A549 (cell line): ENCODE measurements around the gene RXFP2. TPM values are rescaled to one million over a fixed set of nuclear protein-coding genes. Genes with fewer than 3 reads are reported as not detected.

Source experiments
- ATAC-seq, 2 experiments: fragments of 200-7000 bp in 1 of 2; fragments of >200 bp in 1 of 2; cut with Nextera tagmentation in 1 of 2; cut with Tn5 transposase in 1 of 2; 3 replicates each; pipeline versions ENCODE4 v1.8.0 to v1.9.1; 2018 to 2020; ENCODE audit warnings: mild to moderate bottlenecking in 1 of 2, moderate library complexity in 1 of 2
- CTCF ChIA-PET: fragments of 300-600 bp; sonication (Branson Sonifier 250); formaldehyde crosslinking; extraction: SDS; loops from one replicate; lab custom pipeline; 2021; ENCODE audit warnings: antibody characterized with exemption, inconsistent platforms; lab: Yijun Ruan, JAX
- POLR2A ChIA-PET: fragments of 350-600 bp; formaldehyde crosslinking; extraction: SDS; loops from one replicate; lab custom pipeline; 2021; ENCODE audit warnings: antibody characterized with exemption, inconsistent platforms; lab: Yijun Ruan, JAX
- DNase-seq, 2 experiments: peaks; one replicate each; pipeline versions ENCODE4 v3.0.0 to v3.0.0-alpha.2; 2011 to 2016; ENCODE audit warnings: low read depth in 1 of 2, low spot score in 1 of 2
- FAIRE-seq: peaks from 2 replicates; lab custom pipeline; 2011; peaks lifted over from hg19 to GRCh38; lab: Jason Lieb, UNC
- H3K27ac ChIP-seq, 2 experiments: fragments of >200 bp; sonication (Bioruptor Twin); formaldehyde crosslinking; 3 replicates each; pipeline ENCODE4 v1.5.1; 2016 to 2017
- H3K4me1 ChIP-seq: fragments of >200 bp; sonication (Bioruptor Twin); formaldehyde crosslinking; 3 replicates; pipeline ENCODE4 v1.6.1; 2016
- H3K4me2 ChIP-seq: fragments of >200 bp; sonication (Bioruptor Twin); formaldehyde crosslinking; 3 replicates; pipeline ENCODE4 v1.6.1; 2016
- H3K4me3 ChIP-seq: fragments of >200 bp; sonication (Bioruptor Twin); formaldehyde crosslinking; 3 replicates; pipeline ENCODE4 v1.5.1; 2016
- H3K9me3 ChIP-seq: fragments of >200 bp; sonication (Bioruptor Twin); formaldehyde crosslinking; 3 replicates; pipeline ENCODE4 v1.6.1; 2016
- CBX8 ChIP-seq: fragments of 200-600 bp; sonication (generic); IDR thresholded peaks from 2 replicates; pipeline ENCODE4 v1.6.1; 2016
- CEBPB ChIP-seq, 2 experiments: fragments of >200 bp in 1 of 2; sonication (Bioruptor Twin) in 1 of 2; formaldehyde crosslinking in 1 of 2; IDR thresholded peaks; 2 replicates each; pipeline ENCODE4 v1.6.1; 2012 to 2016
- EHF ChIP-seq: fragments of 250-450 bp; sonication (Bioruptor Pico); IDR thresholded peaks from 2 replicates; pipeline ENCODE4 v1.5.0; 2020; ENCODE audit warnings: mild to moderate bottlenecking
- EHMT2 ChIP-seq: fragments of 200-600 bp; sonication (generic); IDR thresholded peaks from 2 replicates; pipeline ENCODE4 v1.6.1; 2016; ENCODE audit warnings: antibody characterized with exemption, low read depth, mild to moderate bottlenecking, moderate library complexity
- EP300 ChIP-seq, 2 experiments: fragments of >200 bp; sonication (Bioruptor Twin); formaldehyde crosslinking; IDR thresholded peaks; 2 replicates in 1 of 2; 3 replicates in 1 of 2; pipeline ENCODE4 v1.6.1; 2016 to 2017
- ESRRA ChIP-seq: fragments of 150-350 bp; IDR thresholded peaks from 2 replicates; pipeline ENCODE4 v1.6.1; 2014; ENCODE audit warnings: mild to moderate bottlenecking, low read length, borderline replicate concordance
- FOSB ChIP-seq: fragments of 250-450 bp; sonication (Bioruptor Pico); IDR thresholded peaks from 2 replicates; pipeline ENCODE4 v1.5.0; 2020; ENCODE audit warnings: mild to moderate bottlenecking, moderate library complexity
- FOSL2 ChIP-seq, 2 experiments: fragments of 450-650 bp in 1 of 2; fragments of >200 bp in 1 of 2; sonication (Bioruptor Twin) in 1 of 2; formaldehyde crosslinking; IDR thresholded peaks; 2 replicates each; pipeline versions ENCODE4 v1.5.0 to v1.6.1; 2016 to 2020; ENCODE audit warnings: mild to moderate bottlenecking in 1 of 2, moderate library complexity in 1 of 2
- HOXA7 ChIP-seq: fragments of 250-450 bp; sonication (Bioruptor Pico); IDR thresholded peaks from 2 replicates; pipeline ENCODE4 v1.5.0; 2020; ENCODE audit warnings: mild to moderate bottlenecking, moderate library complexity
- HOXB13 ChIP-seq: fragments of 250-450 bp; sonication (Bioruptor Pico); IDR thresholded peaks from 2 replicates; pipeline ENCODE4 v1.5.0; 2020; ENCODE audit warnings: low read depth, mild to moderate bottlenecking, moderate library complexity
- JUNB ChIP-seq: fragments of >200 bp; sonication (Bioruptor Twin); formaldehyde crosslinking; IDR thresholded peaks from 2 replicates; pipeline ENCODE4 v1.6.1; 2016
- KDM1A ChIP-seq: fragments of 200-600 bp; sonication (generic); IDR thresholded peaks from 2 replicates; pipeline ENCODE4 v1.6.1; 2016; ENCODE audit warnings: low read depth, mild to moderate bottlenecking
- MAFK ChIP-seq: fragments of 450-650 bp; IDR thresholded peaks from 2 replicates; pipeline ENCODE4 v1.6.1; 2014; ENCODE audit not compliant: partially characterized antibody
- NFE2L2 ChIP-seq: fragments of 150-350 bp; conservative IDR thresholded peaks from 2 replicates; pipeline ENCODE4 v1.6.1; 2014; ENCODE audit warnings: low read length
- NPAS2 ChIP-seq: fragments of 250-450 bp; sonication (Bioruptor Pico); IDR thresholded peaks from 2 replicates; pipeline ENCODE4 v1.8.0; 2022; ENCODE audit warnings: mild to moderate bottlenecking, moderate library complexity, borderline replicate concordance
- NR3C1 ChIP-seq: fragments of >200 bp; sonication (Bioruptor Twin); formaldehyde crosslinking; IDR thresholded peaks from 3 replicates; pipeline ENCODE4 v1.6.1; 2017
- POLR2A ChIP-seq: IDR thresholded peaks from 2 replicates; pipeline ENCODE4 v1.6.1; 2012; ENCODE audit warnings: mild to moderate bottlenecking, low read length
- RARB ChIP-seq: fragments of 250-450 bp; sonication (Bioruptor Pico); IDR thresholded peaks from 2 replicates; pipeline ENCODE4 v1.8.0; 2021; ENCODE audit warnings: mild to moderate bottlenecking, moderate library complexity
- RCOR1 ChIP-seq: fragments of 150-350 bp; IDR thresholded peaks from 2 replicates; pipeline ENCODE4 v1.6.1; 2014; ENCODE audit warnings: antibody characterized with exemption, low read length, low read depth
- RFX5 ChIP-seq: fragments of 450-650 bp; IDR thresholded peaks from 2 replicates; pipeline ENCODE4 v1.7.1; 2014; ENCODE audit warnings: antibody characterized with exemption, mild to moderate bottlenecking, moderate library complexity
- SMC3 ChIP-seq: fragments of >200 bp; sonication (Bioruptor Twin); formaldehyde crosslinking; IDR thresholded peaks from 3 replicates; pipeline ENCODE4 v1.6.1; 2018; ENCODE audit warnings: inconsistent platforms
- ZFP36 ChIP-seq: fragments of 450-650 bp; IDR thresholded peaks from 2 replicates; pipeline ENCODE4 v1.6.1; 2014; ENCODE audit warnings: borderline replicate concordance; ENCODE audit not compliant: partially characterized antibody
- WGBS: methylation state at CpG from one replicate; pipeline ENCODE4 v1.1.6; 2017; ENCODE audit errors: missing lambda C conversion rate; 5-methylcytosine and 5-hydroxymethylcytosine counted together
- polyA plus RNA-seq, 4 experiments: library from polyadenylated mRNA; depleted of rRNA in 3 of 4; stranded (reverse); fragments of >200 nt; fragmentation: RNase III in 1 of 4; extraction: RNeasy Plus Mini Kit Qiagen cat#74134 plus additional on column Dnase treatment in 1 of 4; gene quantifications; 2 replicates in 3 of 4; 3 replicates in 1 of 4; pipeline ENCODE4 v1.2.3, GENCODE V29; 2011 to 2017
- TF ChIP-seq, protein P1 (sequence below): fragments of 150-350 bp; IDR thresholded peaks from 2 replicates; pipeline ENCODE4 v1.6.1; 2014; ENCODE audit warnings: low read depth, mild to moderate bottlenecking, low read length
- TF ChIP-seq, protein P2 (sequence below): IDR thresholded peaks from 2 replicates; pipeline ENCODE4 v1.6.1; 2012; ENCODE audit warnings: low read depth, borderline replicate concordance
- TF ChIP-seq, protein P3 (sequence below): IDR thresholded peaks from 2 replicates; pipeline ENCODE4 v1.6.1; 2012

Gene RXFP2
- polyA plus RNA-seq, 2 of the 4 experiments (the other 2 are of a cell fraction), result not detected

DNA sequence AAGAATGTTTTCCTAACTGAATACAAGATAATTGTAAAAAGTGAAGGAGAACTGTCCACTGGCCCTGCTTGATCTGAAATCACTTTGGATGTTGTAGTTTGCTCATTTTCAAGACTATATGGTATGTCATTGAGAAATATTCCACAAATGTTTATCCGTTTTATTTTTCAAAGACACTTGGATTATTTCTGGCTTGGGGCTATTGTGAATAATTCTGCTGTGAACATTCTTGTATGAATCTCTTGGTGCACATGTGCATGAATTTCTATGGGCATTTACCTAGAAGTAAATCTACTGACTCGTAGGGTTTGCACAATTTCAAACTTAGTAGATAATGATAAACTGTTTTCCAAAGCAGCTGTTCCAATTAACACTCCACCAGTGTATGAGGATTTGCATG lies 8.6 kb downstream of the RXFP2 start:
- ATAC-seq (no peak), FAIRE-seq (no peak), DNase-seq (no peak)
- Histone ChIP-seq H3K4me1 (no peaks in the 10 kb centered on the region), H3K9me3 (no peaks in the 10 kb centered on the region), H3K4me2 (no peak overlapping the region), H3K4me3 (no peak overlapping the region), H3K27ac (no peak overlapping the region)
- TF ChIP-seq HOXA7 (CRISPR knock-in tag) (no peak), NR3C1 (no peak), ESRRA (no peak), KDM1A (no peak), NPAS2 (CRISPR knock-in tag) (no peak), ZFP36 (no peak), MAFK (no peak), FOSB (CRISPR knock-in tag) (no peak), JUNB (no peak), POLR2A (no peak), FOSL2 (IDR thresholded peaks at IDR 0.05) (no peak), FOSL2 (CRISPR knock-in tag; IDR thresholded peaks at IDR 0.05) (no peak), EP300 (IDR thresholded peaks at IDR 0.05) (no peak), EHMT2 (no peak), RCOR1 (no peak), RFX5 (no peak), RARB (no peak), HOXB13 (CRISPR knock-in tag) (no peak), NFE2L2 (no peak), CEBPB (IDR thresholded peaks at IDR 0.05) (no peak)
- TF ChIP-seq, protein P1, sequence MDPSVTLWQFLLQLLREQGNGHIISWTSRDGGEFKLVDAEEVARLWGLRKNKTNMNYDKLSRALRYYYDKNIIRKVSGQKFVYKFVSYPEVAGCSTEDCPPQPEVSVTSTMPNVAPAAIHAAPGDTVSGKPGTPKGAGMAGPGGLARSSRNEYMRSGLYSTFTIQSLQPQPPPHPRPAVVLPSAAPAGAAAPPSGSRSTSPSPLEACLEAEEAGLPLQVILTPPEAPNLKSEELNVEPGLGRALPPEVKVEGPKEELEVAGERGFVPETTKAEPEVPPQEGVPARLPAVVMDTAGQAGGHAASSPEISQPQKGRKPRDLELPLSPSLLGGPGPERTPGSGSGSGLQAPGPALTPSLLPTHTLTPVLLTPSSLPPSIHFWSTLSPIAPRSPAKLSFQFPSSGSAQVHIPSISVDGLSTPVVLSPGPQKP, result no peak
- WGBS, result 1% methylated on average over 2 of the region's 2 CpGs
- POLR2A ChIA-PET, result no interaction called here
- CTCF ChIA-PET, result no interaction called here

DNA sequence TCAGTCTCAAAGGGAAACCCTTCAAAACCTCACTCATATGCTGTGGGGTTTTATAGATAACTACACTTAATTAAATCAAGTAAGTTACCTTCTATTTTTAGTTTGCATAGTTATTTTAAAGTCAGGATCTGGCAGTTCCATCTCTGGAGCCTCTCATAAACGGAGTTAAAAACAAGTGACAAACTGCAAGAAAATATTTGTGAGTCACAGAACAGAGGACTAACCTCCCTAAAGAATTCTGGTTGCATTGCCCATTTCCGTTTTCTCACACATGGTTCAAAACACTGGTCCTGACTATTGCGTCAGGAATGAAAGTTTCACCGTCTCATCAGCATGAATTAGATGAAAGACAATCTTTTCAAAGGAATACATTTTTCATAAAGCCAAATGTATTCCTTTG lies 10.6 kb downstream of the RXFP2 start:
- Histone ChIP-seq H3K4me2 (no peak overlapping the region), H3K4me1 (no peaks in the 10 kb centered on the region), H3K4me3 (no peak overlapping the region), H3K9me3 (no peaks in the 10 kb centered on the region), H3K27ac (no peak overlapping the region)
- FAIRE-seq (no peak), ATAC-seq (no peak), DNase-seq (no peak)
- WGBS, result 8% methylated on average over 4 of the region's 4 CpGs
- ChIA-PET POLR2A (no interaction called here), CTCF (no interaction called here)
- TF ChIP-seq EHF (CRISPR knock-in tag) (no peak), SMC3 (no peak)

DNA sequence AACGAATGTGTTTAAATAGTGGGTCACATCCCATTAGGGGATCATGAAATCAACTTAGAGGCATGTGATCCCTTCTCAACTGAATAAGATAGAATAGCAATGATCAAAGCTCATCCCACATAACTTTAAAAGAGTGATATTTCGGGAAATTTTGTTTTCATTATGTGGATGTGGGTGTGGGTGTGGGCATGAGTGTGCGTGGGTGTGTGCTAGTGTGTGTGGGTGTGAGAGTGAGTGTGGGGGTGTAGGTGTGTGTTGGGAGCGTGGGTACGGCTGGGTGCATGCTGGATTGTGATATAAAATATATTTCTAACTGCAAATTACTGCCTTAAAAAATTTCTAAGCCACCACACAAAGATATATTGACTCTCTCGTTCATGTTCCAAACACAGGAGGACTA lies 15.9 kb downstream of the RXFP2 start:
- TF ChIP-seq, protein P2, sequence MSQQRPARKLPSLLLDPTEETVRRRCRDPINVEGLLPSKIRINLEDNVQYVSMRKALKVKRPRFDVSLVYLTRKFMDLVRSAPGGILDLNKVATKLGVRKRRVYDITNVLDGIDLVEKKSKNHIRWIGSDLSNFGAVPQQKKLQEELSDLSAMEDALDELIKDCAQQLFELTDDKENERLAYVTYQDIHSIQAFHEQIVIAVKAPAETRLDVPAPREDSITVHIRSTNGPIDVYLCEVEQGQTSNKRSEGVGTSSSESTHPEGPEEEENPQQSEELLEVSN, result no peak
- TF ChIP-seq CBX8 (no peak), FOSL2 (IDR thresholded peaks at IDR 0.05) (no peak), FOSL2 (CRISPR knock-in tag; IDR thresholded peaks at IDR 0.05) (no peak)
- TF ChIP-seq, protein P3, sequence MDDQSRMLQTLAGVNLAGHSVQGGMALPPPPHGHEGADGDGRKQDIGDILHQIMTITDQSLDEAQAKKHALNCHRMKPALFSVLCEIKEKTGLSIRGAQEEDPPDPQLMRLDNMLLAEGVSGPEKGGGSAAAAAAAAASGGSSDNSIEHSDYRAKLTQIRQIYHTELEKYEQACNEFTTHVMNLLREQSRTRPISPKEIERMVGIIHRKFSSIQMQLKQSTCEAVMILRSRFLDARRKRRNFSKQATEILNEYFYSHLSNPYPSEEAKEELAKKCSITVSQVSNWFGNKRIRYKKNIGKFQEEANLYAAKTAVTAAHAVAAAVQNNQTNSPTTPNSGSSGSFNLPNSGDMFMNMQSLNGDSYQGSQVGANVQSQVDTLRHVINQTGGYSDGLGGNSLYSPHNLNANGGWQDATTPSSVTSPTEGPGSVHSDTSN, result no peak
- no peak for ATAC-seq
- Histone ChIP-seq H3K4me1 (no peaks in the 10 kb centered on the region), H3K4me3 (no peak overlapping the region), H3K4me2 (no peak overlapping the region), H3K9me3 (no peaks in the 10 kb centered on the region), H3K27ac (no peak overlapping the region)
- ChIA-PET CTCF (no interaction called here), POLR2A (no interaction called here)
- no peak for DNase-seq
- no peak for FAIRE-seq
- WGBS, result 2% methylated on average over 6 of the region's 6 CpGs
